Activated naive CD4-positive, alpha-beta T cell treated with anti-CD3 and anti-CD28 coated beads for 36 hours (primary cell): ENCODE data around the gene RBPMS2. TPM values are rescaled to one million over a fixed set of nuclear protein-coding genes. Genes with fewer than 3 reads are reported as not detected.

Experiments
- CTCF ChIA-PET: fragments of 350-600 bp; sonication (Branson Sonifier 250); formaldehyde crosslinking; loops from one replicate; lab custom pipeline; 2021; ENCODE audit warnings: antibody characterized with exemption; lab: Charles Lee
- DNase-seq: peaks from one replicate; pipeline ENCODE4 v3.0.0-alpha.2; 2020
- H3K27ac Mint-ChIP-seq: one replicate; pipeline ENCODE4 v1.8.0; 2021; ENCODE audit warnings: mild to moderate bottlenecking, mixed read lengths
- H3K27me3 Mint-ChIP-seq: one replicate; pipeline ENCODE4 v1.8.0; 2021; ENCODE audit warnings: low read depth, mixed read lengths
- H3K36me3 Mint-ChIP-seq: one replicate; pipeline ENCODE4 v1.8.0; 2021; ENCODE audit warnings: low read depth, mixed read lengths
- H3K4me1 Mint-ChIP-seq: one replicate; pipeline ENCODE4 v1.8.0; 2021; ENCODE audit warnings: low read depth, mixed read lengths
- H3K4me3 Mint-ChIP-seq: one replicate; pipeline ENCODE4 v1.8.0; 2021; ENCODE audit warnings: mild to moderate bottlenecking, moderate library complexity, mixed read lengths
- H3K9me3 Mint-ChIP-seq: one replicate; pipeline ENCODE4 v1.8.0; 2021; ENCODE audit warnings: mixed read lengths
- intact Hi-C: fragments of 100-400 bp; cut with micrococcal nuclease; formaldehyde crosslinking; loops from one replicate; pipeline ENCODE4 v1.15.1; 2023
- total RNA-seq, 2 experiments: library from RNA; stranded (reverse); gene quantifications; one replicate each; pipeline ENCODE4 v1.2.3, GENCODE V29; 2021

The RBPMS2 gene
- total RNA-seq, 2 experiments from 2014 or later, result not detected

- no peaks in the 10 kb centered on the region for H3K36me3 Mint-ChIP-seq
- CTCF ChIA-PET, result interaction anchor here (0.7 to 0.9 kb wide), 2 partner anchors 16 to 155 kb away, joined by 3 read pairs; no protein-coding TSS in a partner anchor
- no peaks in the 10 kb centered on the region for H3K4me1 Mint-ChIP-seq
- no peak for DNase-seq
- H3K27me3 Mint-ChIP-seq, result peaks cover 13% of the 10 kb centered on the region
- H3K4me3 Mint-ChIP-seq, result no peak overlapping the region
- no peak overlapping the region for H3K27ac Mint-ChIP-seq
- intact Hi-C loops, result no loop called here
- no peaks in the 10 kb centered on the region for H3K9me3 Mint-ChIP-seq
Observed at GRCh38 chr15:64781299-64781698, 5.9 kb upstream of the RBPMS2 start.

- DNase-seq, result no peak
- H3K27me3 Mint-ChIP-seq, result peaks cover 17% of the 10 kb centered on the region
- H3K4me3 Mint-ChIP-seq, result no peak overlapping the region
- CTCF ChIA-PET, result interaction anchor here (0.7 to 1.2 kb wide), 3 partner anchors 10 to 29 kb away, joined by 3 read pairs; no protein-coding TSS in a partner anchor
- H3K36me3 Mint-ChIP-seq, result no peaks in the 10 kb centered on the region
- intact Hi-C loops, result no loop called here
- no peaks in the 10 kb centered on the region for H3K4me1 Mint-ChIP-seq
- no peak overlapping the region for H3K27ac Mint-ChIP-seq
- no peaks in the 10 kb centered on the region for H3K9me3 Mint-ChIP-seq
Observed at GRCh38 chr15:64780600-64781156, 5.3 kb upstream of the RBPMS2 start.

GRCh38 chr15:64779630-64780029, 4.2 kb upstream of the RBPMS2 start:
- no peaks in the 10 kb centered on the region for H3K4me1 Mint-ChIP-seq
- DNase-seq, result no peak
- H3K4me3 Mint-ChIP-seq, result no peak overlapping the region
- no peaks in the 10 kb centered on the region for H3K9me3 Mint-ChIP-seq
- H3K27ac Mint-ChIP-seq, result no peak overlapping the region
- intact Hi-C loops, result no loop called here
- no peaks in the 10 kb centered on the region for H3K36me3 Mint-ChIP-seq
- CTCF ChIA-PET, result interaction anchor here (1.2 kb wide), 1 partner anchor 11 kb away, joined by 3 read pairs; no protein-coding TSS in a partner anchor
- peaks cover 17% of the 10 kb centered on the region for H3K27me3 Mint-ChIP-seq

- intact Hi-C loops, result no loop called here
- Mint-ChIP-seq H3K27ac (no peak overlapping the region), H3K4me3 (no peak overlapping the region), H3K27me3 (peaks cover 22% of the 10 kb centered on the region), H3K9me3 (no peaks in the 10 kb centered on the region), H3K4me1 (no peaks in the 10 kb centered on the region), H3K36me3 (no peaks in the 10 kb centered on the region)
- no peak for DNase-seq
- CTCF ChIA-PET, result no interaction called here
Observed at GRCh38 chr15:64779024-64779423, 3.6 kb upstream of the RBPMS2 start.

- Mint-ChIP-seq H3K27ac (no peak overlapping the region), H3K27me3 (peaks cover 36% of the 10 kb centered on the region), H3K4me1 (no peaks in the 10 kb centered on the region), H3K36me3 (no peaks in the 10 kb centered on the region), H3K9me3 (no peaks in the 10 kb centered on the region), H3K4me3 (peak overlapping the region; percentile 59)
- DNase-seq, result no peak
- CTCF ChIA-PET, result no interaction called here
- intact Hi-C loops, result no loop called here
Observed at GRCh38 chr15:64776402-64776786, 1.0 kb upstream of the RBPMS2 start.

GRCh38 chr15:64774629-64775493, 528 bp downstream of the RBPMS2 start:
- intact Hi-C loops, result no loop called here
- Mint-ChIP-seq H3K36me3 (no peaks in the 10 kb centered on the region), H3K9me3 (no peaks in the 10 kb centered on the region), H3K27me3 (peaks cover 36% of the 10 kb centered on the region), H3K4me1 (no peaks in the 10 kb centered on the region), H3K4me3 (peak overlapping the region; percentile 52), H3K27ac (no peak overlapping the region)
- peak; percentile 21 for DNase-seq
- CTCF ChIA-PET, result no interaction called here

GRCh38 chr15:64774037-64774628, 1.3 kb downstream of the RBPMS2 start:
- Mint-ChIP-seq H3K27ac (no peak overlapping the region), H3K9me3 (no peaks in the 10 kb centered on the region), H3K4me1 (no peaks in the 10 kb centered on the region), H3K4me3 (peak overlapping the region; percentile 52), H3K36me3 (no peaks in the 10 kb centered on the region), H3K27me3 (peaks cover 36% of the 10 kb centered on the region)
- CTCF ChIA-PET, result no interaction called here
- DNase-seq, result no peak
- intact Hi-C loops, result no loop called here

GRCh38 chr15:64773606-64774005, 1.8 kb downstream of the RBPMS2 start:
- intact Hi-C loops, result no loop called here
- no peak for DNase-seq
- H3K27me3 Mint-ChIP-seq, result peaks cover 36% of the 10 kb centered on the region
- no peaks in the 10 kb centered on the region for H3K9me3 Mint-ChIP-seq
- no peaks in the 10 kb centered on the region for H3K4me1 Mint-ChIP-seq
- no peaks in the 10 kb centered on the region for H3K36me3 Mint-ChIP-seq
- H3K27ac Mint-ChIP-seq, result no peak overlapping the region
- H3K4me3 Mint-ChIP-seq, result peak overlapping the region; percentile 29
- CTCF ChIA-PET, result no interaction called here

GRCh38 chr15:64772964-64773363, 2.4 kb downstream of the RBPMS2 start:
- intact Hi-C loops, result no loop called here
- H3K4me3 Mint-ChIP-seq, result no peak overlapping the region
- CTCF ChIA-PET, result no interaction called here
- no peaks in the 10 kb centered on the region for H3K4me1 Mint-ChIP-seq
- no peaks in the 10 kb centered on the region for H3K9me3 Mint-ChIP-seq
- H3K27ac Mint-ChIP-seq, result no peak overlapping the region
- H3K27me3 Mint-ChIP-seq, result peaks cover 34% of the 10 kb centered on the region
- no peak for DNase-seq
- no peaks in the 10 kb centered on the region for H3K36me3 Mint-ChIP-seq

- Mint-ChIP-seq H3K4me3 (no peak overlapping the region), H3K27me3 (peaks cover 34% of the 10 kb centered on the region), H3K4me1 (no peaks in the 10 kb centered on the region), H3K27ac (no peak overlapping the region), H3K36me3 (no peaks in the 10 kb centered on the region), H3K9me3 (no peaks in the 10 kb centered on the region)
- no peak for DNase-seq
- intact Hi-C loops, result no loop called here
- CTCF ChIA-PET, result no interaction called here
Observed at GRCh38 chr15:64772488-64772887, 2.9 kb downstream of the RBPMS2 start.

- Mint-ChIP-seq H3K4me3 (no peak overlapping the region), H3K4me1 (no peaks in the 10 kb centered on the region), H3K36me3 (no peaks in the 10 kb centered on the region), H3K27me3 (peaks cover 21% of the 10 kb centered on the region), H3K27ac (no peak overlapping the region), H3K9me3 (no peaks in the 10 kb centered on the region)
- CTCF ChIA-PET, result no interaction called here
- intact Hi-C loops, result no loop called here
- DNase-seq, result no peak
Observed at GRCh38 chr15:64770626-64771025, 4.8 kb downstream of the RBPMS2 start.

- peak; percentile 31 for DNase-seq
- CTCF ChIA-PET, result interaction anchor here (0.8 kb wide), 1 partner anchor 43 kb away, joined by 3 read pairs; no protein-coding TSS in a partner anchor
- Mint-ChIP-seq H3K27ac (no peak overlapping the region), H3K36me3 (no peaks in the 10 kb centered on the region), H3K4me1 (no peaks in the 10 kb centered on the region), H3K27me3 (peaks cover 2% of the 10 kb centered on the region), H3K9me3 (no peaks in the 10 kb centered on the region), H3K4me3 (no peak overlapping the region)
- intact Hi-C loops, result no loop called here
Observed at GRCh38 chr15:64767203-64767602, 8.2 kb downstream of the RBPMS2 start.
